IPS DF 4.7 (cell line): Measurements from ENCODE around the gene MPND.

Source experiments
- DNase-seq: peaks from one replicate; pipeline ENCODE4 v3.0.0-alpha.2; 2013; ENCODE audit warnings: low spot score; ENCODE audit errors: extremely low read depth

Gene MPND

GRCh38 chr19:4343370-4344307, at the start of gene MPND:
MPND (plus strand) TSS chr19:4343562; CDS start chr19:4343594, 32 bp downstream.
- no peak for DNase-seq

- no peak for DNase-seq
These were observed 49.0 kb upstream of the MPND start for GRCh38 chr19:4294389-4294788.

GRCh38 chr19:4295972-4296771, 47.2 kb upstream of the MPND start:
- DNase-seq = no peak

- no peak for DNase-seq
These were observed 45.2 kb upstream of the MPND start for GRCh38 chr19:4297901-4298809.

GRCh38 chr19:4298810-4299550, 44.4 kb upstream of the MPND start:
- no peak for DNase-seq

- DNase-seq = no peak
These were observed 42.8 kb upstream of the MPND start for GRCh38 chr19:4300589-4300988.

GRCh38 chr19:4301590-4302242, 41.6 kb upstream of the MPND start:
- DNase-seq = no peak

- no peak for DNase-seq
These were observed 41.1 kb upstream of the MPND start, which contains the start of gene TMIGD2 for GRCh38 chr19:4302243-4302640. TMIGD2 (minus strand) TSS chr19:4302389; CDS start chr19:4302385, 4 bp downstream.

GRCh38 chr19:4303819-4304537, 39.4 kb upstream of the MPND start:
- DNase-seq = no peak

- DNase-seq = no peak
These were observed 38.7 kb upstream of the MPND start, which contains the start of gene FSD1 for GRCh38 chr19:4304538-4305256. FSD1 (plus strand) TSS chr19:4304598; CDS start chr19:4304747, 149 bp downstream.

- no peak for DNase-seq
These were observed 38.1 kb upstream of the MPND start for GRCh38 chr19:4305257-4305612.

GRCh38 chr19:4305659-4306058, 37.7 kb upstream of the MPND start:
- DNase-seq = no peak

GRCh38 chr19:4310247-4311121, 32.9 kb upstream of the MPND start:
- DNase-seq = no peak

GRCh38 chr19:4313847-4314490, 29.4 kb upstream of the MPND start:
- no peak for DNase-seq

- DNase-seq = no peak
These were observed 26.4 kb upstream of the MPND start for GRCh38 chr19:4316956-4317355.

GRCh38 chr19:4318460-4318859, 24.9 kb upstream of the MPND start:
- no peak for DNase-seq

GRCh38 chr19:4319067-4319718, 24.2 kb upstream of the MPND start:
- DNase-seq = no peak
